GM21390 (cell line): Measurements from ENCODE around the gene FARSA.
"Not testable (repeated sequence)": the region's sequence is repeated elsewhere in the genome, so short reads cannot be mapped to it uniquely, and the experiment has no call there.

Source experiments
- ATAC-seq: cut with Tn5 transposase; IDR thresholded peaks from one replicate; pipeline ENCODE4 v1.9.1; 2021; ENCODE audit not compliant: unreplicated experiment

Gene FARSA

DNA sequence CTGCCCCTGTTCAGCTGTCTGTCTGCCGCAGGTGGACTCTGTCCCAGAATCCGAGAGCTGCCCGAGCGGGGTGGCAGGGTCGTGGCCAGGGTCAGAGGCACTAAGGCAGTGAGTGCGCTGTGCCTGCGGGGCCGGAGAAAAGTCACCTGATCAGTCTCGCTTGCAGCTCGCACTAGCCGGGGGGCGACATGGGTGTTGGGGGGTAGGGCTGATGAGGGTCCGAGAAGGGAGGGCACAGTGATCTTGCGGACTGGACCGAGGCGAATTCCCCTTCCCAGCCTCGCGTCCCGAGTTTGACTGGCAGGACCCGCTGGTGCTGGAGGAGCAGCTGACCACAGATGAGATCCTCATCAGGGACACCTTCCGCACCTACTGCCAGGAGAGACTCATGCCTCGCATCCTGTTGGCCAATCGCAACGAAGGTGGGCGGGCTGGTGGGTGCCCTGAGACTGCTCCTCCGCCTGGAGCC lies 41.9 kb downstream of the FARSA start:
- no peak for ATAC-seq

GRCh38 chr19:12890787-12891552 lies 42.5 kb downstream of the FARSA start, which contains the start of gene GCDH:
TSS of gene GCDH (plus strand) at chr19:12891160. CDS start at chr19:12891305, 145 bp downstream.
- peak; percentile 92 for ATAC-seq

DNA sequence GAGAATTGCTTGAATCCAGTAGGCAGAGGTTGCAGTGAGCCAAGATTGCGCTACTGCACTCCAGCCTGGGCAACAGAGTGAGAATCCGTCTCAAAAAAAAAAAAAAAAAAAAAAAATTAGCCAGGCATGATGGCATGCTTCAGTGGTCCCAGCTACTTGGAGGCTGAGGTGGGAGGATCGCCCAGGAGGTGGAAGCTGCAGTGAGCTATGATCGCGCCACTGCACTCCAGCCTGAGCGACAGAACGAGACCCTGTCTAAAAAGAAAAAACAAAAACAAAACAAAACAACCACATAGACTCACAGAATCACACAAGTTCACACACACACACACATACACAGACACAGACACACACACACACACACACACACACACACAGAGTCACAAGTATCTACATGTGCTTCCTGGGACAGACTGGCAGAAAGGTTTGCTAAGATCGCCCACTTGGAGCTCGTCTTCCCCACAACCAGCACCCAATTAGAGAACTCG lies 43.2 kb downstream of the FARSA start:
- not testable (repeated sequence) for ATAC-seq

DNA sequence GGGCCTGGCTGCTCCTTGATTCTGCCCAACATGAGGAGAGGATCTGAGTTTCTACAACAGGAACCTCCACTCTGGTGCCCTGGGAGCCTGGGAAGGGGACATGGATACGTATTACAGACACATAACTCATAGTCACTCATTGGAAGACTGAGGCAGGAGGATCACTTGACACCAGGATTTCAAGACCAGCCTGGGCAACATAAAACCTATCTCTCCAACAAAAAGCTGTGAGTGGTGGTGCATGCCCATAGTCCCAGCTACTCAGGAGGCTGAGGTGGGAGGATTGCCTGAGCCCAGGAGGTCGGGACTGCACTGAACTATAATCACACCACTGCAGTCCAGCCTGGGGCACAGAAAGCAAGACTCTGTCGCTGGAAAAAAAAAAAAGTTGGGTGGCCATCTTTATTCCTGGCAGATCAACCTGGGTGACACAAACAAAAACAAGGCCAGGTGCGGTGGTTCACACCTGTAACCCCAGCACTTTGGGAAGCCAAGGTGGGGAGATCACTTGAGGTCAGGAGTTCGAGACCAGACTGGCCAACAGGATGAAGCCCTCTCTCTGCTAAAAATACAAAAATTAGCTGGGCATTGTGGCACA lies 45.4 kb downstream of the FARSA start:
- ATAC-seq, result no peak

- ATAC-seq, result no peak
Observed at GRCh38 chr19:12886969-12887747, 46.4 kb downstream of the FARSA start, which contains the start of gene KLF1. TSS of gene KLF1 (minus strand) at chr19:12887201. CDS start at chr19:12887140, 61 bp downstream.

GRCh38 chr19:12886651-12886968 lies 46.9 kb downstream of the FARSA start:
- no peak for ATAC-seq

DNA sequence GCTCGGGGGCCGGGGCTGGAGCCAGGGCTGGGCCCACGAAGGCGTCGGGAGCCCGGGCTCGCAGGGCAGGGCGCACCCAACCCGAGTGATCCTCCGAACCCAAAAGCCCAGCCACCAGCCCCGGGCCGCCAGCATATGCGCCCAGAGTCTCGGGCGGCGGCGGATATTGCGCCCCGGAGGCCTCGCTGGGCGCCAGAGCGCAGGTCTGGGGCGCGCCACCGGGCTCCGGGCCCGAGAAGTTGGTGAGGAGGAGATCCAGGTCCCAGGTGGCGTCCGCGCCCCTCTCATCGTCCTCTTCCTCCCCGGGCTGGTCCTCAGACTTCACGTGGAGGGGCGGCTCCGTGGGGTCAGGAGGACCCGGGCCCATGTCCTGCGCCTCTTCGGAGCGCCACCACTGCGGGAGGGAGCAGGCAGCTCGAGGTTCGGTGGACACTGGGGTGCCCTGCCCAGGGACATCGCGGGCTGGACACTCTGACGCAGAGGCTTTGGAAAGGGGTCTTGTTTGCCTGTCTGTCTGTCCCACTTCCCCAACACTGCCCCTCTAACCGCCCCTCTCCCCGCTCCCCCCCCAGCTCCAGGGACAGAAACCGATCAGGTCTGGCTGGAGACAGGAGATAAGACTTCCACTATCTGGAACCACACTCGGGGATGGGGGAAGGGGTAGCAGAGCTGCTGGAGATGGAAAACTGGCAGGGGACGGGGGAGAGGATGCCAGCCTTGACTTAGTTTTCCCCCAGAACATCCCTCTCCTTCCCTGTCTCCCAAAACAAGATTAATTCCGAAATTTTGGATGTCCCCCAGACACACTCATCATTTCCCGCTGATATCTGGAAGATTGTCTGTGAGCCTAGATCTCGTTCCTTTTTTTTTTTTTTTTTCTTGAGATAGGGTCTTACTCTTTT lies 47.5 kb downstream of the FARSA start:
- ATAC-seq, result no peak

DNA sequence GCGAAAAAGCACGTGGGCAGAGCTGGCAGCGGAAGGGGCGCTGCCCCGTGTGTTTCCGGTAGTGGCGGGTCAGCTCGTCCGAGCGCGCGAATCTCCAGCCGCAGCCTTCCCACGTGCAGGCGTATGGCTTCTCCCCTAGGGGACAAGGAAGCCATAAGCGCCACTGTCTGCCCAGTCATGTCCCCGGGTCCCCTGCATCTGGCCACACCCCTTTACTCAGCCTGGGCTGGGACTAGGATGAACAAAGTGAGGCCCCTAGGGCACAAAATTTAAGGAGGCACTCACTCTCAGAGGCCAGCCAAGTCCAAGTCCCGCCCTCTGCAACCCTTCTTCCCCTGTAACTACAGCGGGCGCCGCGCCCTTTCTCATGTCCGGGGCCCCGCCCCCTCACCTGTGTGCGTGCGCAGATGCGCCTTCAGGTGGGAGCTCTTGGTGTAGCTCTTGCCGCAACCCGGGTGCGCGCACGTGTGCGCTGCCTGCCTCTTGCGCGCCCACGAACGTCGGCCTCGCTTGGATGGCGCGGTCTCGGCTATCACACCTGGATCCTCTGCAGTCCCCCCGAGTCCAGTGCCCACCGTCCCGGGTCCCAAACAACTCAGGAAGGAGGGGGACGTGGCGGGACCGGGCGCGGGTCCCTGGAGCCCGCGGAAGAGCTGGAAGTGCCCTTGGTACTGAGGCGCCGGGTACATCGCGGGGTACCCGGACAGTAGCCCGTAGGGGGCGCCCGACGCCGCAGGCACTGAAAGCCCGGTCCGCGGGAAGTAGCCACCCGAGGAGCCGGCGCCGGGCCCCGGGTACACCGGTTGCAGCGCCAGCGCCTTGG lies 48.4 kb downstream of the FARSA start:
- ATAC-seq, result no peak

GRCh38 chr19:12884627-12884925 lies 48.9 kb downstream of the FARSA start:
- ATAC-seq, result no peak

GRCh38 chr19:12884202-12884601 lies 49.3 kb downstream of the FARSA start:
- ATAC-seq, result no peak

DNA sequence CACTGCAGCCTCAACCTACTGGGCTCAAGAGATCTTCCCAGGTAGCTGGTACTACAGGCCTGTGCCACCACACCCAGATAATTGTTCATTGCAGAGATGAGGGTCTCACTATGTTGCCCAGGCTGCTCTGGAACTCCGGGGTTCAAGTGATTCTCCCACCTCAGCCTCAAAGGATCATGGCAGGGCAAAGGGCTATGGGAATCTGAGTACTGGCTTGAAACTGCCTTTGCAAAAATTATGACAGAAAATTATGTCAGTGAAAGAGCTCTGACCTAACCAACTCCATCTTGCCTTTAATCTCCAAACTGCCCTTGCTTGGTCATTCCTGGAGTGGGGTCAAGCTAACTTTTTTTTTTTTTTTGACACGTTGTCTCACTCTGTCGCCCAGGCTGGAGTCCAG lies 50.9 kb downstream of the FARSA start:
- ATAC-seq, result no peak

DNA sequence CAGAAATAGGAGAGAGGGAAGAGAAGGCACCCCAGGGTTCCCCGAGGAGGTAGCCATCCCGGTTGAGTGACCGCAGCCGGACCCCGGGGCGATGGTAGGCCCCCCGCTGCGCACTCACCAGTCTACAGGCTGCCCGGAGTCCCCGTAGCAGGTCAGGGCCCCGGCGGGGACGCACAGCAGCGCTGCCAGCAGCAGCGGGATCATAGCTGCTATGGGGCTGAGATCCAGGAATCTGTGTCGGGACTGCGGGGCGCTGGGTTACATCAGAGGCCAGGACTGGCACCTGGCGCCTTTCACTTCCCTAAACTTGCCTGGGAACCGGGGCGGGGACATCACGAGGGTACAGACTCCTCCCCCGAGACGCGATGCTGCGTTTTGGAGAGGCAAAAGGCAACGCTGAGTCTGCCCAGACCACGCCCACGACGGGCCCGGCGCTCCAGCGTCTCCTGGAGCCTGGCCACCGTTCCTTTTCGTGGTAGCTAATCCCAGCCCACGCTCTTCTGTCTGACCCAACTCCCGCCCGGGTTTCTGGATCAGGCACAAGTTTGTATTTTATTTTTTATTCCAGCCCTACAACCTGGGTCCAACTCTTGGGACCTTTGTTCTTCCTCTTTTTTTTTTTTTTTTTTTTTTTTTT lies 52.2 kb downstream of the FARSA start, which contains the start of gene DNASE2:
DNASE2 (minus strand) TSS at position 278 of the 637 bp plus-strand sequence; CDS start at position 204, 74 bp downstream.
- peak; percentile 90 for ATAC-seq

- peak; percentile 19 for ATAC-seq
Observed at GRCh38 chr19:12880551-12881171, 52.9 kb downstream of the FARSA start.

DNA sequence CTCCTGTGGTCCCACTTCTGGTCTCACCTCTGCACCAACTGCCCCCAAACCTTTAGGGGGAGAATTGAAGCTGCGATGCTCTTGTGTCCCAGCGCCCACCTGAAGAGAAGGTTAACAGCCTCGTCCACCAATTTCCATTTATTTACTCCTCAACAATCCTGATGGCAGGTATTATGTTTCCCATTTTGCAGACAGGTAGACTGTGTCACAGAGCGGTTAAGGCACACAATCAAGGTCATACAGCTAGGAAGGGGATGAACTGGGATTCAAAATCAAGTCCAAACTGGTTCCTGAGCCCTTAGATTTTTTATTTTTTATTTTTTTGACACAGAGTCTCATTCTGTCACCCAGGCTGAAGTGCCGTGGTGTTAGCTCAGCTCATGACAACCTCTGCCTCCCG lies 58.4 kb downstream of the FARSA start:
- ATAC-seq, result no peak

DNA sequence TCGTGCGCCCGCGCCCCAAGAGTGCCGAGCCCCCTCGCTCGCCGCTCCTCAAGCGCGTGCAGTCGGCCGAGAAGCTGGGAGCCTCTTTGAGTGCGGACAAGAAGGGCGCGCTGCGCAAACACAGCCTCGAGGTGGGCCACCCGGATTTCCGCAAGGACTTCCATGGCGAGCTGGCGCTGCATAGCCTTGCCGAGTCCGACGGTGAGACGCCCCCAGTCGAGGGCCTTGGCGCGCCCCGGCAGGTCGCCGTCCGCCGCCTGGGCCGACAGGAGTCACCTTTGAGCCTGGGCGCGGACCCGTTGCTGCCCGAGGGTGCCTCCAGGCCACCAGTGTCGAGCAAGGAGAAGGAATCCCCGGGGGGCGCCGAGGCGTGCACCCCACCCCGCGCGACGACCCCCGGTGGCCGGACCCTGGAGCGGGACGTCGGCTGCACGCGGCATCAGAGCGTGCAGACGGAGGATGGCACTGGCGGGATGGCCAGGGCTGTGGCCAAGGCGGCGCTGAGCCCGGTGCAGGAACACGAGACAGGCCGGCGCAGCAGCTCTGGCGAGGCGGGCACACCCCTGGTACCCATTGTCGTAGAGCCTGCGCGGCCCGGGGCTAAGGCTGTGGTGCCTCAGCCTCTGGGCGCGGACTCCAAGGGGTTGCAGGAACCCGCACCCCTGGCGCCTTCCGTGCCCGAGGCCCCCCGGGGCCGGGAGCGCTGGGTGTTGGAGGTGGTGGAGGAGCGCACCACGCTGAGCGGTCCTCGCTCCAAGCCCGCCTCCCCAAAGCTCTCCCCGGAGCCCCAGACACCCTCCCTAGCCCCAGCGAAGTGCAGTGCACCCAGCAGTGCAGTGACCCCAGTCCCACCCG lies 59.4 kb downstream of the FARSA start:
- no peak for ATAC-seq

DNA sequence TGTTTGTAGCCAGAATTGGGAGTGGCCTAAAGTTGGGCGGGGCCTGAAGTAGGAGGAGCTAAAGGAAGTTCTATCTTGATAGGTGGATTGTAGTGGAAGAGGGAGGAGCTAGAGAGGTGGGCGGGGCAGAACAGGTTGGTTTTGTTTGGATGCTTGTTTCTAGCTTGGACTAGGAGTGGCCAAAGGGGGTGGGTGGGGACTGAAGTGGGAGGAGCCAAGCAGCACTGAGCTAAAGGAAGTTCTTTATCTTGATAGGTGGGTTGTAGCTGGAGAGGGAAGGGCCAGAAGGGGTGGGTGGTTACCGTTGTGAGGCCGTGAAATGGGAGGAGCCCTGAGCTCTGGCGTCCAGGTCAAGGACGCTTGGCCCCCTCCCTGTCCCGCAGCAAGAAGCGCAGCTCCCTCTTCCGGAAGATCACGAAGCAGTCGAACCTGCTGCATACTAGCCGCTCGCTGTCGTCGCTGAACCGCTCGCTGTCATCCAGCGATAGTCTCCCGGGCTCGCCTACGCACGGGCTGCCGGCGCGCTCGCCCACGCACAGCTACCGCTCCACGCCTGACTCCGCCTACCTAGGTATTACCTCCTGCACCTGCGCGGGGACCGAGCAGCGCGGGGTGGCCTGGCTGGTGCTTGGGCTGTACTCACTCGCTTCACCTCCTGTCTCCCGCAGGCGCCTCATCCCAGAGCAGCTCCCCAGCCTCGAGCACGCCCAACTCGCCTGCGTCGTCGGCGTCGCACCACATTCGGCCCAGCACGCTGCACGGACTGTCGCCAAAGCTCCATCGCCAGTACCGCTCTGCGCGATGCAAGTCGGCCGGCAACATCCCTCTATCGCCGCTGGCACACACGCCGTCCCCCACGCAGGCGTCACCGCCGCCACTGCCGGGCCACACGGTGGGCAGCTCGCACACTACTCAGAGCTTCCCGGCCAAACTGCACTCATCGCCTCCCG lies 60.3 kb downstream of the FARSA start:
- ATAC-seq, result no peak
